Neural cell (in vitro differentiated cells): ENCODE measurements around the gene RFX4.

Experiments
- CTCF ChIP-seq: fragments of 450-650 bp; IDR thresholded peaks from 2 replicates; pipeline ENCODE4 v1.5.1; 2014; ENCODE audit warnings: antibody characterized with exemption, mild to moderate bottlenecking, moderate library complexity; ENCODE audit not compliant: poor library complexity, severe bottlenecking
- MXI1 ChIP-seq: fragments of 450-650 bp; conservative IDR thresholded peaks from 2 replicates; pipeline ENCODE4 v1.6.1; 2014; ENCODE audit warnings: antibody characterized with exemption, mild to moderate bottlenecking; ENCODE audit not compliant: poor library complexity, severe bottlenecking

DNA sequence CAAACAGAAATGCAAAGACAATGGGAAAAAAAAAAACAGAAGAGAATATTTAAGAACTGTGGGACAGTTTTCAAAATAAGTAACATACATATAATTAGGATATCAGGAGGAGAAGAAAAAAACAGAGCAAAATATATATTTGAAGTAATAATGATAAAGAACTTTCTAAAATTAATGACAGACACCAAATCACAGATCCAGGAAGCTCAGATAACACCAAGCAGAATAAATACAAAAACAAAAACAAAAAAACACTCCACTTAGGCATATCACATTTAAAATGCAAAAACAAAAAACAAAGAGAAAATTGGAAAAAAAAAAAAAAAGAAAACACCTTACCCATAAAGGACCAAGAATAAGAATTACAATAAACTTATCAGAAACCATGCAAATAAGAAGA lies 9.6 kb upstream of the RFX4 start:
- TF ChIP-seq MXI1: no peak
- no peak for TF ChIP-seq CTCF
